Loucy (cell line): ENCODE measurements around the gene PER2.

Experiments used
- H2AFZ ChIP-seq: fragments of 200-600 bp; sonication (generic); 2 replicates; pipeline ENCODE4 v1.6.0; 2016; ENCODE audit warnings: antibody characterized with exemption, mild to moderate bottlenecking, low read length, moderate library complexity
- H3F3A ChIP-seq: fragments of 200-600 bp; 2 replicates; pipeline ENCODE4 v1.6.0; 2016; ENCODE audit warnings: antibody characterized with exemption, low read depth, mild to moderate bottlenecking
- H3K27me3 ChIP-seq: fragments of 200-600 bp; sonication (generic); 2 replicates; pipeline ENCODE4 v1.6.1; 2014; ENCODE audit warnings: low read length, mild to moderate bottlenecking; ENCODE audit not compliant: insufficient read depth, poor library complexity, severe bottlenecking
- H3K36me3 ChIP-seq: fragments of 200-600 bp; sonication (generic); 2 replicates; pipeline ENCODE4 v1.6.1; 2016; ENCODE audit warnings: low read length; ENCODE audit not compliant: insufficient read depth
- H3K4me1 ChIP-seq: fragments of 200-600 bp; sonication (generic); 2 replicates; pipeline ENCODE4 v1.5.1; 2014; ENCODE audit warnings: low read length, mild to moderate bottlenecking; ENCODE audit not compliant: insufficient read depth, poor library complexity, severe bottlenecking
- H3K4me2 ChIP-seq: fragments of 200-600 bp; sonication (generic); 2 replicates; pipeline ENCODE4 v1.6.0; 2014; ENCODE audit warnings: antibody characterized with exemption, low read length, low read depth, mild to moderate bottlenecking; ENCODE audit not compliant: poor library complexity, severe bottlenecking
- H3K4me3 ChIP-seq: fragments of 200-600 bp; sonication (generic); 2 replicates; pipeline ENCODE4 v1.5.1; 2014; ENCODE audit warnings: low read length, mild to moderate bottlenecking, mixed read lengths; ENCODE audit not compliant: poor library complexity, severe bottlenecking
- H3K79me2 ChIP-seq: fragments of 200-600 bp; sonication (generic); 2 replicates; pipeline ENCODE4 v1.6.1; 2014; ENCODE audit warnings: low read length; ENCODE audit not compliant: insufficient read depth
- H3K9ac ChIP-seq: fragments of 200-600 bp; sonication (generic); 2 replicates; pipeline ENCODE4 v1.6.0; 2014; ENCODE audit warnings: mild to moderate bottlenecking, low read depth, low read length, moderate library complexity; ENCODE audit not compliant: poor library complexity, severe bottlenecking
- H3K9me2 ChIP-seq: fragments of 200-600 bp; sonication (generic); replicated peaks from 2 replicates; pipeline ENCODE4 v1.6.1; 2016; ENCODE audit warnings: low read depth, low read length, mixed read lengths
- H3K9me3 ChIP-seq: fragments of 200-600 bp; sonication (generic); 2 replicates; pipeline ENCODE4 v1.6.1; 2014; ENCODE audit warnings: mild to moderate bottlenecking, antibody characterized with exemption, low read length, low read depth; ENCODE audit not compliant: insufficient read depth
- H4K20me1 ChIP-seq: fragments of 200-600 bp; sonication (generic); 2 replicates; pipeline ENCODE4 v1.6.0; 2014; ENCODE audit warnings: antibody characterized with exemption, low read length, mild to moderate bottlenecking; ENCODE audit not compliant: insufficient read depth, poor library complexity, severe bottlenecking
- CTCF ChIP-seq: fragments of 200-600 bp; sonication (generic); conservative IDR thresholded peaks from 2 replicates; pipeline ENCODE4 v1.5.1; 2014; ENCODE audit warnings: mild to moderate bottlenecking, antibody characterized with exemption, low read length
- EZH2phosphoT487 ChIP-seq: fragments of 200-600 bp; IDR thresholded peaks from 2 replicates; pipeline ENCODE4 v1.6.1; 2018; ENCODE audit warnings: antibody characterized with exemption, mild to moderate bottlenecking, moderate library complexity, borderline replicate concordance

Gene PER2

GRCh38 chr2:238264072-238264460 lies 24.3 kb downstream of the PER2 start:
- TF ChIP-seq EZH2phosphoT487: no peak
- Histone ChIP-seq H3F3A (no peaks in the 10 kb centered on the region), H3K4me1 (no peaks in the 10 kb centered on the region), H3K9me3 (no peaks in the 10 kb centered on the region), H3K4me3 (no peak overlapping the region), H3K4me2 (no peak overlapping the region), H3K36me3 (peaks cover 60% of the 10 kb centered on the region; the same call in 1 of the 2 replicates), H3K79me2 (no peaks in the 10 kb centered on the region), H3K9ac (no peak overlapping the region), H4K20me1 (no peaks in the 10 kb centered on the region), H3K27me3 (no peaks in the 10 kb centered on the region), H2AFZ (no peak overlapping the region), H3K9me2 (no peaks in the 10 kb centered on the region)

- Histone ChIP-seq H3K79me2 (no peaks in the 10 kb centered on the region), H3K27me3 (no peaks in the 10 kb centered on the region), H3F3A (no peaks in the 10 kb centered on the region), H3K9ac (no peak overlapping the region), H3K9me2 (no peaks in the 10 kb centered on the region), H3K9me3 (no peaks in the 10 kb centered on the region), H4K20me1 (no peaks in the 10 kb centered on the region), H2AFZ (no peak overlapping the region), H3K4me3 (no peak overlapping the region), H3K4me1 (no peaks in the 10 kb centered on the region), H3K4me2 (no peak overlapping the region), H3K36me3 (peaks cover 53% of the 10 kb centered on the region; the same call in 1 of the 2 replicates)
- peak; percentile 90 for TF ChIP-seq CTCF
- TF ChIP-seq EZH2phosphoT487: no peak
Measured at GRCh38 chr2:238263204-238264071, 25.0 kb downstream of the PER2 start.

- Histone ChIP-seq H3K36me3 (peaks cover 53% of the 10 kb centered on the region; the same call in 1 of the 2 replicates), H3K4me2 (no peak overlapping the region), H4K20me1 (no peaks in the 10 kb centered on the region), H3K79me2 (no peaks in the 10 kb centered on the region), H3K4me1 (no peaks in the 10 kb centered on the region), H3K4me3 (no peak overlapping the region), H2AFZ (no peak overlapping the region), H3K9me2 (no peaks in the 10 kb centered on the region), H3K9me3 (no peaks in the 10 kb centered on the region), H3K9ac (no peak overlapping the region), H3F3A (no peaks in the 10 kb centered on the region), H3K27me3 (no peaks in the 10 kb centered on the region)
- TF ChIP-seq CTCF (no peak), EZH2phosphoT487 (no peak)
Measured at GRCh38 chr2:238262496-238263122, 25.8 kb downstream of the PER2 start.
